GM23338 (cell line): ENCODE measurements around the gene WTIP. TPM values are rescaled to one million over a fixed set of nuclear protein-coding genes. Genes with fewer than 3 reads are reported as not detected.

Experiments
- ATAC-seq: fragments of 200-7000 bp; cut with Tn5 transposase; 3 replicates; pipeline ENCODE4 v1.9.1; 2020
- DNase-seq: peaks from one replicate; pipeline ENCODE4 v3.0.0-alpha.2; 2015; ENCODE audit warnings: low spot score
- H2AFZ ChIP-seq: fragments of 200-600 bp; sonication (generic); 2 replicates; pipeline ENCODE4 v1.8.0; 2016; ENCODE audit warnings: antibody characterized with exemption, mild to moderate bottlenecking, moderate library complexity
- H3F3A ChIP-seq: fragments of 200-600 bp; sonication (generic); replicated peaks from 2 replicates; pipeline ENCODE4 v1.8.0; 2017; ENCODE audit warnings: antibody characterized with exemption, mixed run types, low read depth
- H3K27ac ChIP-seq: fragments of 200-600 bp; sonication (generic); 2 replicates; pipeline ENCODE4 v1.6.1; 2016; ENCODE audit warnings: low read depth
- H3K27me3 ChIP-seq: fragments of 200-600 bp; sonication (generic); 2 replicates; pipeline ENCODE4 v1.8.0; 2016; ENCODE audit warnings: mild to moderate bottlenecking, mixed run types, moderate library complexity; ENCODE audit not compliant: insufficient read depth
- H3K36me3 ChIP-seq: fragments of 200-600 bp; sonication (generic); 2 replicates; pipeline ENCODE4 v1.8.0; 2016; ENCODE audit warnings: mild to moderate bottlenecking; ENCODE audit not compliant: insufficient read depth
- H3K4me1 ChIP-seq: fragments of 200-600 bp; sonication (generic); 2 replicates; pipeline ENCODE4 v1.8.0; 2016; ENCODE audit warnings: mild to moderate bottlenecking, moderate library complexity; ENCODE audit not compliant: insufficient read depth
- H3K4me2 ChIP-seq: fragments of 200-600 bp; sonication (generic); 2 replicates; pipeline ENCODE4 v1.7.1; 2017; ENCODE audit warnings: mixed run types
- H3K4me3 ChIP-seq: fragments of 200-600 bp; sonication (generic); 2 replicates; pipeline ENCODE4 v1.6.1; 2016; ENCODE audit warnings: mixed run types
- H3K79me2 ChIP-seq: fragments of 200-600 bp; sonication (generic); replicated peaks from 2 replicates; pipeline ENCODE4 v1.8.0; 2017; ENCODE audit warnings: mild to moderate bottlenecking; ENCODE audit not compliant: insufficient read depth
- H3K9me2 ChIP-seq: fragments of 200-600 bp; sonication (generic); 2 replicates; pipeline ENCODE4 v1.8.0; 2017; ENCODE audit not compliant: insufficient read depth
- H4K20me1 ChIP-seq: fragments of 200-600 bp; sonication (generic); replicated peaks from 2 replicates; pipeline ENCODE4 v1.8.0; 2017; ENCODE audit warnings: mild to moderate bottlenecking; ENCODE audit not compliant: insufficient read depth
- H3K27ac Mint-ChIP-seq: 2 replicates; pipeline ENCODE4 v1.8.0; 2020; ENCODE audit warnings: inconsistent platforms, mild to moderate bottlenecking, moderate library complexity, mixed read lengths
- H3K27me3 Mint-ChIP-seq: 3 replicates; pipeline ENCODE4 v1.8.0; 2022; ENCODE audit warnings: low read depth, mild to moderate bottlenecking, moderate library complexity, mixed read lengths, inconsistent platforms; ENCODE audit not compliant: insufficient read depth, poor library complexity
- H3K36me3 Mint-ChIP-seq: 3 replicates; pipeline ENCODE4 v1.8.0; 2021; ENCODE audit warnings: low read depth, mild to moderate bottlenecking, inconsistent platforms, moderate library complexity, mixed read lengths
- H3K4me1 Mint-ChIP-seq: 3 replicates; pipeline ENCODE4 v1.8.0; 2020; ENCODE audit warnings: mild to moderate bottlenecking, inconsistent platforms, mixed read lengths
- H3K4me3 Mint-ChIP-seq: 3 replicates; pipeline ENCODE4 v1.8.0; 2021; ENCODE audit warnings: moderate library complexity, mild to moderate bottlenecking, inconsistent platforms, mixed read lengths
- H3K9me3 Mint-ChIP-seq: 3 replicates; pipeline ENCODE4 v1.8.0; 2020; ENCODE audit warnings: moderate library complexity, mild to moderate bottlenecking, inconsistent platforms, mixed read lengths
- CREB1 ChIP-seq: fragments of 250-450 bp; sonication (Bioruptor Pico); IDR thresholded peaks from 2 replicates; pipeline ENCODE4 v1.5.0; 2020; ENCODE audit warnings: low read depth, mild to moderate bottlenecking, moderate library complexity
- EZH2 ChIP-seq: fragments of 200-600 bp; sonication (generic); IDR thresholded peaks from one replicate; pipeline ENCODE4 v1.8.0; 2017; ENCODE audit warnings: antibody characterized with exemption, mild to moderate bottlenecking, low read depth; ENCODE audit not compliant: unreplicated experiment
- EZH2phosphoT487 ChIP-seq: fragments of 200-600 bp; sonication (generic); IDR thresholded peaks from one replicate; pipeline ENCODE4 v1.8.1; 2018; ENCODE audit warnings: antibody characterized with exemption; ENCODE audit not compliant: unreplicated experiment
- JUNB ChIP-seq: IDR thresholded peaks from one replicate; pipeline ENCODE4 v1.6.1; 2016; ENCODE audit warnings: antibody characterized with exemption; ENCODE audit not compliant: unreplicated experiment
- NANOG ChIP-seq: IDR thresholded peaks from 2 replicates; pipeline ENCODE4 v1.6.1; 2016; ENCODE audit warnings: antibody characterized with exemption, borderline replicate concordance
- POLR2AphosphoS5 ChIP-seq: IDR thresholded peaks from 2 replicates; pipeline ENCODE4 v1.6.1; 2016; ENCODE audit warnings: antibody characterized with exemption, low read depth
- STAT1 ChIP-seq: IDR thresholded peaks from one replicate; pipeline ENCODE4 v1.6.1; 2016; ENCODE audit warnings: antibody characterized with exemption; ENCODE audit not compliant: unreplicated experiment
- ZNF114 ChIP-seq: fragments of 250-450 bp; sonication (Bioruptor Pico); IDR thresholded peaks from 2 replicates; pipeline ENCODE4 v1.5.0; 2020; ENCODE audit warnings: mild to moderate bottlenecking, moderate library complexity
- polyA plus RNA-seq: library from polyadenylated mRNA; unstranded; fragments of >200 nt; fragmentation: Nextera tagmentation; extraction: Ambion mirVana; gene quantifications from 2 replicates; pipeline ENCODE4 v1.2.1, GENCODE V29; 2016
- total RNA-seq: library from RNA; depleted of rRNA; stranded (reverse); fragments of >200 nt; shearing (Covaris generic); gene quantifications from 2 replicates; pipeline ENCODE4 v1.2.3, GENCODE V29; 2014
- TF ChIP-seq, protein P1 (sequence below): IDR thresholded peaks from one replicate; pipeline ENCODE4 v1.6.1; 2018; ENCODE audit warnings: antibody characterized with exemption; ENCODE audit not compliant: unreplicated experiment
- TF ChIP-seq, protein P2 (sequence below), 2 experiments: fragments of 200-600 bp in 1 of 2; sonication (generic) in 1 of 2; conservative IDR thresholded peaks; 2 replicates each; pipeline versions ENCODE4 v1.5.1 to v1.6.1; 2016 to 2017; ENCODE audit warnings: antibody characterized with exemption in 2 of 2, low read depth in 2 of 2, mild to moderate bottlenecking in 2 of 2, moderate library complexity in 1 of 2
- TF ChIP-seq, protein P3 (sequence below): IDR thresholded peaks from 2 replicates; pipeline ENCODE4 v1.6.1; 2016; ENCODE audit warnings: antibody characterized with exemption

The WTIP gene
- total and polyA plus RNA-seq, 2 experiments from 2014 or later, result 0.47 to 8.9 TPM

DNA sequence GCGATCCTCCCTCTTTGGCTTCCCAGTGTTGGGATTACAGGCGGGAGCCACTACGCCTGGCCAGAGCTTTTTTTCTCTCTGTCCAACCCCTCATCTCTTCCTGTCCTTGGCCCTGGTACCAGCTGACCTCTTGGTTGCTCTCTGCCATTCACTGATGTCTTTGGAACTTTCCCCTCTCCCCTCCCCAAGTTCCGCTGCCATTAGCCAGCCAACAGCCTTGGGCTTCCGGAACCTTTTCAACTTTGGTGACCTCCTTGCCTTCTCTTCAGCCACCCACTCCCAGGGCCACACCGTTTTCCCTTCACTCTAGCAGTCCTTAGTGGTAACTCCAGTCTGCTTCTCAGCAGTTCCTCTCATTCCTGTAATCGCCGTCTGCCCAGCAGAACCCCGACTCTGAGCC is 4.3 kb downstream of the WTIP start (continued):
- TF ChIP-seq, protein P1, sequence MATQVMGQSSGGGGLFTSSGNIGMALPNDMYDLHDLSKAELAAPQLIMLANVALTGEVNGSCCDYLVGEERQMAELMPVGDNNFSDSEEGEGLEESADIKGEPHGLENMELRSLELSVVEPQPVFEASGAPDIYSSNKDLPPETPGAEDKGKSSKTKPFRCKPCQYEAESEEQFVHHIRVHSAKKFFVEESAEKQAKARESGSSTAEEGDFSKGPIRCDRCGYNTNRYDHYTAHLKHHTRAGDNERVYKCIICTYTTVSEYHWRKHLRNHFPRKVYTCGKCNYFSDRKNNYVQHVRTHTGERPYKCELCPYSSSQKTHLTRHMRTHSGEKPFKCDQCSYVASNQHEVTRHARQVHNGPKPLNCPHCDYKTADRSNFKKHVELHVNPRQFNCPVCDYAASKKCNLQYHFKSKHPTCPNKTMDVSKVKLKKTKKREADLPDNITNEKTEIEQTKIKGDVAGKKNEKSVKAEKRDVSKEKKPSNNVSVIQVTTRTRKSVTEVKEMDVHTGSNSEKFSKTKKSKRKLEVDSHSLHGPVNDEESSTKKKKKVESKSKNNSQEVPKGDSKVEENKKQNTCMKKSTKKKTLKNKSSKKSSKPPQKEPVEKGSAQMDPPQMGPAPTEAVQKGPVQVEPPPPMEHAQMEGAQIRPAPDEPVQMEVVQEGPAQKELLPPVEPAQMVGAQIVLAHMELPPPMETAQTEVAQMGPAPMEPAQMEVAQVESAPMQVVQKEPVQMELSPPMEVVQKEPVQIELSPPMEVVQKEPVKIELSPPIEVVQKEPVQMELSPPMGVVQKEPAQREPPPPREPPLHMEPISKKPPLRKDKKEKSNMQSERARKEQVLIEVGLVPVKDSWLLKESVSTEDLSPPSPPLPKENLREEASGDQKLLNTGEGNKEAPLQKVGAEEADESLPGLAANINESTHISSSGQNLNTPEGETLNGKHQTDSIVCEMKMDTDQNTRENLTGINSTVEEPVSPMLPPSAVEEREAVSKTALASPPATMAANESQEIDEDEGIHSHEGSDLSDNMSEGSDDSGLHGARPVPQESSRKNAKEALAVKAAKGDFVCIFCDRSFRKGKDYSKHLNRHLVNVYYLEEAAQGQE, result no peak
- TF ChIP-seq JUNB, result no peak

DNA sequence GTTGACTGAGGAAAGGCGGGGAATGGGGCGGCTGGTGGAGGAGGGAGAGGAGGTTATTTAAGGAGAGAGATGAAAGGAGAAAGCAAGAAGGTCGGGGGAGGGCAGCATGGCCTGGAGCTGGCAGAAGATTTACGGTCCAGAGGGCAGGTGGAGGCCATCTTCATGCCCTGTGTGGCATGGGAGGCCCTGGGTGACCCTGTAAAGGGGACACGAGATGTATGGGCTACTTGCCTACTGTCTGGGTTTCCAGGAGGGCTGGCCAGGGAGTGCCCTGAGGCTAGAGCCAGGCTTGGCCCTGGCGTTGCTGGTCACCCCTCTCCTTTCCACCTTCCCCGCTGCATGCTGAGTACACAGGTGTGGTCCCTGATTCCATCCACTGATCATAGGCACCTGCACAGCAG is 6.1 kb downstream of the WTIP start:
- H3K9me3 Mint-ChIP-seq, result peaks cover 4% of the 10 kb centered on the region; the same call in 1 of the 3 replicates
- H3K27me3 Mint-ChIP-seq, result peaks cover 23% of the 10 kb centered on the region
- H3K4me1 Mint-ChIP-seq, result peaks cover 10% of the 10 kb centered on the region
- TF ChIP-seq JUNB (no peak), CREB1 (CRISPR knock-in tag) (no peak)
- TF ChIP-seq, protein P2, sequence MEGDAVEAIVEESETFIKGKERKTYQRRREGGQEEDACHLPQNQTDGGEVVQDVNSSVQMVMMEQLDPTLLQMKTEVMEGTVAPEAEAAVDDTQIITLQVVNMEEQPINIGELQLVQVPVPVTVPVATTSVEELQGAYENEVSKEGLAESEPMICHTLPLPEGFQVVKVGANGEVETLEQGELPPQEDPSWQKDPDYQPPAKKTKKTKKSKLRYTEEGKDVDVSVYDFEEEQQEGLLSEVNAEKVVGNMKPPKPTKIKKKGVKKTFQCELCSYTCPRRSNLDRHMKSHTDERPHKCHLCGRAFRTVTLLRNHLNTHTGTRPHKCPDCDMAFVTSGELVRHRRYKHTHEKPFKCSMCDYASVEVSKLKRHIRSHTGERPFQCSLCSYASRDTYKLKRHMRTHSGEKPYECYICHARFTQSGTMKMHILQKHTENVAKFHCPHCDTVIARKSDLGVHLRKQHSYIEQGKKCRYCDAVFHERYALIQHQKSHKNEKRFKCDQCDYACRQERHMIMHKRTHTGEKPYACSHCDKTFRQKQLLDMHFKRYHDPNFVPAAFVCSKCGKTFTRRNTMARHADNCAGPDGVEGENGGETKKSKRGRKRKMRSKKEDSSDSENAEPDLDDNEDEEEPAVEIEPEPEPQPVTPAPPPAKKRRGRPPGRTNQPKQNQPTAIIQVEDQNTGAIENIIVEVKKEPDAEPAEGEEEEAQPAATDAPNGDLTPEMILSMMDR (conservative IDR thresholded peaks at IDR 0.05; ENCODE audit: low read depth in 2 of 2), result no peak
- no peak for DNase-seq
- no peak overlapping the region for H3K27ac Mint-ChIP-seq
- H3F3A ChIP-seq, result 0 out of 2 replicates have a peak, but pooled peaks cover 4% of the 10 kb centered on the region
- H3K27me3 ChIP-seq, result peaks cover 16% of the 10 kb centered on the region
- H3K4me1 ChIP-seq, result no peaks in the 10 kb centered on the region
- no peak overlapping the region for H3K4me3 ChIP-seq
- peaks cover 8% of the 10 kb centered on the region for H4K20me1 ChIP-seq
- no peak overlapping the region for H3K27ac ChIP-seq
- no peak overlapping the region for H3K4me2 ChIP-seq
- no peak overlapping the region for H3K4me3 Mint-ChIP-seq
- peaks cover 15% of the 10 kb centered on the region for H3K36me3 Mint-ChIP-seq
- peaks cover 14% of the 10 kb centered on the region for H3K79me2 ChIP-seq
- no peaks in the 10 kb centered on the region for H3K9me2 ChIP-seq
- ATAC-seq, result no peak
- no peak overlapping the region for H2AFZ ChIP-seq
- no peaks in the 10 kb centered on the region for H3K36me3 ChIP-seq

DNA sequence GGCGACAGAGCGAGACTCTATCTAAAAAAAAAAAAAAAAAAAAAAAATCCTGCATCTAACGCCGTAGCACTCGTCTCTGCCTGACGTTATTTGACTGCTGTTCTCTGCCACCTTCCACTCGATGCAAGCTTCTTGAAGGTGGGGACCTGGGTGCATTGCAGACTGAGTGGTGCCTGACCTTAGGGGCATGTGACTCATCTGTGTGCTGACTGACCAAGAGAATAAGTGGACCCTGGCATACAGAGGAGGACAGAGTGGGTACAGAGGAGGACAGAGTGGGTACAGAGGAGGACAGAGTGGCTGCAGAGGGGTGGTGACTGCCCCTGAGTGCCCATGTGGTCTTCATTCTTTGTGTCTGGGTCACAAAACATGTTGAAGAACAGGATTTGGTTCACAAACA is 7.6 kb downstream of the WTIP start:
- peaks cover 3% of the 10 kb centered on the region for H3K4me1 Mint-ChIP-seq
- no peak overlapping the region for H3K4me3 ChIP-seq
- peaks cover 18% of the 10 kb centered on the region for H3K36me3 Mint-ChIP-seq
- no peaks in the 10 kb centered on the region; the same call in 1 of the 2 replicates for H4K20me1 ChIP-seq
- no peaks in the 10 kb centered on the region for H3F3A ChIP-seq
- H3K27me3 ChIP-seq, result peaks cover under 1% of the 10 kb centered on the region
- H3K36me3 ChIP-seq, result no peaks in the 10 kb centered on the region
- no peak overlapping the region for H3K4me3 Mint-ChIP-seq
- H3K27me3 Mint-ChIP-seq, result peaks cover 11% of the 10 kb centered on the region
- H3K27ac Mint-ChIP-seq, result no peak overlapping the region
- no peak overlapping the region for H2AFZ ChIP-seq
- peaks cover 14% of the 10 kb centered on the region for H3K79me2 ChIP-seq
- DNase-seq, result no peak
- no peak overlapping the region for H3K27ac ChIP-seq
- no peaks in the 10 kb centered on the region for H3K9me3 Mint-ChIP-seq
- H3K4me2 ChIP-seq, result no peak overlapping the region
- H3K9me2 ChIP-seq, result no peaks in the 10 kb centered on the region
- ATAC-seq, result no peak
- H3K4me1 ChIP-seq, result no peaks in the 10 kb centered on the region
- TF ChIP-seq, protein P1, result no peak
- TF ChIP-seq, protein P3, sequence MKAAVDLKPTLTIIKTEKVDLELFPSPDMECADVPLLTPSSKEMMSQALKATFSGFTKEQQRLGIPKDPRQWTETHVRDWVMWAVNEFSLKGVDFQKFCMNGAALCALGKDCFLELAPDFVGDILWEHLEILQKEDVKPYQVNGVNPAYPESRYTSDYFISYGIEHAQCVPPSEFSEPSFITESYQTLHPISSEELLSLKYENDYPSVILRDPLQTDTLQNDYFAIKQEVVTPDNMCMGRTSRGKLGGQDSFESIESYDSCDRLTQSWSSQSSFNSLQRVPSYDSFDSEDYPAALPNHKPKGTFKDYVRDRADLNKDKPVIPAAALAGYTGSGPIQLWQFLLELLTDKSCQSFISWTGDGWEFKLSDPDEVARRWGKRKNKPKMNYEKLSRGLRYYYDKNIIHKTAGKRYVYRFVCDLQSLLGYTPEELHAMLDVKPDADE, result no peak
- TF ChIP-seq EZH2, result no peak
- no peak for TF ChIP-seq EZH2phosphoT487
- no peak for TF ChIP-seq JUNB
- TF ChIP-seq, protein P2 (conservative IDR thresholded peaks at IDR 0.05; ENCODE audit: low read depth in 2 of 2), result no peak
- TF ChIP-seq NANOG, result no peak
- TF ChIP-seq ZNF114 (CRISPR knock-in tag), result no peak
- TF ChIP-seq STAT1, result no peak
- TF ChIP-seq POLR2AphosphoS5, result no peak
